Activated CD4-positive, alpha-beta T cell treated with anti-CD3 and anti-CD28 coated beads, Interleukin-2, amount 50 U/mL, for 1 hour (primary cell): ENCODE measurements around the gene OR10T2.
"Not testable (repeated sequence)": the region's sequence is repeated elsewhere in the genome, so short reads cannot be mapped to it uniquely, and the experiment has no call there.

ENCODE experiments used
- DNase-seq: peaks from one replicate; pipeline ENCODE4 v3.0.0-alpha.2; 2020

OR10T2 gene

GRCh38 chr1:158355773-158356285, 43.4 kb downstream of the OR10T2 start:
- no peak for DNase-seq

GRCh38 chr1:158354255-158354654, 45.0 kb downstream of the OR10T2 start:
- no peak for DNase-seq

GRCh38 chr1:158353303-158354075, 45.8 kb downstream of the OR10T2 start, which contains the start of gene CD1E:
Gene CD1E, plus strand, starts transcription at chr1:158353894. Its CDS starts 95 bp downstream, at chr1:158353989.
- DNase-seq: no peak

GRCh38 chr1:158348946-158349345, 50.3 kb downstream of the OR10T2 start:
- not testable (repeated sequence) for DNase-seq
